Measurements from ENCODE around the gene TMPRSS12.
"Not testable (repeated sequence)": the region's sequence is repeated elsewhere in the genome, so short reads cannot be mapped to it uniquely, and the experiment has no call there.

The TMPRSS12 gene

DNA sequence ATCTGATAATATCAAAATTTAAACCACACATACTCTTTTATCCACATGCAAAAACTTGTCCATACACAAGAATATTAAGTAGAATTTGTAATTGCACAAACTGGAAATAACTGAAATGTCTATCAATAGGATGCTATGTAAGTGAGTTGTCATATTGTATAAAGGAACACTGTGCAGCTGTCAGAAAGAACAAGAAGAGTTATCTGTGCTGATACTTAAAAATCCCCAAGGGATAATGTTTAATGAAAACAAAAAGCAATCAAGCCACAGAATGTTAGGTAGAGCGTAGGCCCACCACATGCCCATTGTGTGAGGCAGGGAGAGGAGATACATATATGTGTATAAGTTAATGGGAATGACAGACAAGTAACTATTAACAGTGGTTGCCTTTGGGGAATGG lies 83.7 kb downstream of the TMPRSS12 start:
- no peak for DNase-seq (ENCODE audit: low read depth in 2 of 2)

DNA sequence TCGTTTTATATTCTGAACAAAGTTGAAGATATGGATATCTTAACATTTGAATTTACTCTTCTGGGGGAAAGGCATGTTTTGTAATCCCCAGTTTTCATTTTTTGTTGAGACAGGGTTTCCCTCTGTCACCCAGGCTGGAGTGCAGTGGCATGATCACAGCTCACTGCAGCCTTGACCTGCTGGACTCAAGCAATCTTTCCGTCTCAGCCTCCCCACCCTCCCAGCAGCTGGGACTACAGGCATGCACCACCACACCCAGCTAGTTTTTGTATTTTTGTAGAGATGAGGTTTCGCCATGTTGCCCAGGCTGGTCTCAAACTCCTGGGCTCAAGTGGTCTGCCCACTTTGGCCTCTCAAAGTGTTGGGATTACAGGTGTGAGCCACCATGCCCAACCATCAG lies 84.2 kb downstream of the TMPRSS12 start:
- DNase-seq (ENCODE audit: low read depth in 2 of 2) = not testable (repeated sequence)

DNA sequence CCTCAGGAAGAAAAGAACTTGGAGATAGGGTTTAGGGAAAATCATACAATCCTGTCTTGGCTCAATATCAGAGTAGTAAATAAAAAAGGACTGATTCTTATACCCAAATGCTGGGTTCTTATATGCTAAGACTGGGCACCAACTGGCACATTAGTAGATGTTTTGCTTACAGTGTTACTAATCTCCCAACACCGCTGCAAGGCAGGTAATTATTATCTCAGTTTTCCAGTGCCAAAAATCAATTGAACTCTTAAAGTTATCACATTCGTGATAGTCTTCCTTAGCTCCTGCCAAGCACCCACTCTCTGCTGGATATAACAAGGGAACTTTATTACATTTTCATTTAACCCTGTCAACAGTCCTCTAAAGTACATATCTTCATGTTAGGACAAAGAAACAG lies 84.6 kb downstream of the TMPRSS12 start:
- DNase-seq (ENCODE audit: low read depth in 2 of 2) = no peak

DNA sequence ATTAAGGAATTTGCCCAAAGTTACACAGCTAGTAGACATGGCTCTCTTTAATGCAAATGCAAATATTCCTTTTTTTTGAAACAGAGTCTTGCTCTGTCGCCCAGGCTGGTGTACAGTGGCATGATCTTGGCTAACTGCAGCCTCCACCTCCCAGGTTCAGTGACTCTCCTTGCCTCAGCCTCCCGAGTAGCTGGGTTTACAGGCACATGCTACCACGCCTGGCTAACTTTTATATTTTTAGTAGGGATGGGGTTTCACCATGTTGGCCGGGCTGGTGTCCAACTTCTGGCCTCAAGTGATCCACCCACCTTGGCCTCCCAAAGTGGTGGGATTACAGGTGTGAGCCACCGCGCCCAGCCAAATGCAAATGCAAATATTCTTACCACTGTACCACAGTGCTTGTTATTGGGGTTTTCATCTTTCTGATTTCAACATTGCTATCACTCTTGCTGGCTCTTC lies 85.1 kb downstream of the TMPRSS12 start:
- no peak for DNase-seq (ENCODE audit: low read depth in 2 of 2)

DNA sequence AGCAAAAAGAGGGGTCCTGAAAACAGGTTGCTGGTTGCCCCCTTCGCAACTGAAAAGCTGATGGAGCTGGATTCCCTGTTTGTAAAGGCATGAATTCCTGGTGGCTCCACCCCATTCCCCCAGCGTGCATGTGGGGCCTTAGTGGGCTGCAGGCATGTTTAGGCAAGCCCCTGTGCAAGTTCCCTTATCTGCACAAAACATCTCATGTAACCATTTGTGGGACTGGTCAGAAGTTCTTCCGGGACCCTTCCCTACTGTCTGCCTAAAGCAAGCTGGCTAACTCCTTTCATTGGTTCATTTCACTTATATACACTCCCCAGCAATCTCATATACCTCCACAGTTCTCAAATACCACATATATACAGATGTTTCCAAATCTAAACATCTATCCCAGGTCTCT lies 85.7 kb downstream of the TMPRSS12 start:
- DNase-seq (ENCODE audit: low read depth in 2 of 2) = no peak

DNA sequence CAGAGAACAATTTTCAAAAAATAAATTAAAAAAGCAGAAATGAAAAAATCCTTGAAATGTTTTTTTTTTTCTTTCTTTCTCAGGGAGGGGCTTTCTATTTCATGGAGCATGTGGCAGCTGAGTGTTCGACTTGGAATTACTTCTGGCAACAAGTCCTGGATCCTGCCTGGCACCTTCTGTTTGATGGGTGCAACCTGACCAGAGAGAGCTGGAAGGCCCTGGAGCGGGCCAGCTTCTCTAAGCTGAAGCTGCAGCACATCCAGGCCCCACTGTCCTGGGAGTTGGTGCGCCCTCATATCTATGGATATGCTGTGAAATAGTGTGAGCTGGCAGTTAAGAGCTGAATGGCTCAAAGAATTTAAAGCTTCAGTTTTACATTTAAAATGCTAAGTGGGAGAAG lies 87.1 kb downstream of the TMPRSS12 start:
- DNase-seq (ENCODE audit: low read depth in 2 of 2) = no peak

DNA sequence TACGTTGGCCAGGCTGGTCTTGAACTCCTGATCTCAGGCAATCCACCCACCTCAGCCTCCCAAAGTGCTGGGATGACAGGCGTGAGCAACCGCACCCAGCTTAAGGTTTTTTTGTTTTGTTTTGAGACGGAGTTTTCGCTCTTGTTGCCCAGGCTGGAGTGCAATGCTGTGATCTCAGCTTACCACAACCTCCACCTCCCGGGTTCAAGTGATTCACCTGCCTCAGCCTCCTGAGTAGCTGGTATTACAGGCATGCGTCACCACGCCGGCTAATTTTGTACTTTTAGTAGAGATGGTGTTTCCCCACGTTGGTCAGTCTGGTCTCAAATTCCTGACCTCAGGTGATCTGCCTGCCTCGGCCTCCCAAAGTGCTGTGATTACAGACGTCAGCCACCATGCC lies 87.8 kb downstream of the TMPRSS12 start:
- not testable (repeated sequence) for DNase-seq (ENCODE audit: low read depth in 2 of 2)

DNA sequence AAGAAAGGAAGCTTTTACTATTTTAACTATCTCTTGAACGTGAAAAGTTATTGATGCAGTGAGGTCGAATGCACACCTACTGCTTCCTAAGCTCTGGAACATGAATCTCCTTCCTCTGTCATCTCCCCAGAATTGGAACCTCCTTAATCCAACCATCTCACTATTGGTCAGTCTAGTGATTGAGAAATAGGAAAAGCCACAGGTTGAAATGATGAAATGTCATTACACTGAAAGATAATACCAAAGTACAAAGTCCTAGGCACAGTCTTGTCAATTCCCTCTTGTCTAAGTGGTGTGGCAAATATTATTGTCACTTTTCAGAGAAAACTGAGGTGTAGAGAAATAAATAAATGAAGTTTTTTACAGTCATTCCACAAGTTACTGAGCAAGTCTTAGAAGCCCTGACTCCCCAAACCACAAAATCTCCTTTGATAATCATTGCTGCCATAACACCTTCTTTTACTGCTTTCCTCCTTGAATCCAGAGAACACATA lies 90.1 kb downstream of the TMPRSS12 start:
- DNase-seq (ENCODE audit: low read depth in 2 of 2) = no peak

DNA sequence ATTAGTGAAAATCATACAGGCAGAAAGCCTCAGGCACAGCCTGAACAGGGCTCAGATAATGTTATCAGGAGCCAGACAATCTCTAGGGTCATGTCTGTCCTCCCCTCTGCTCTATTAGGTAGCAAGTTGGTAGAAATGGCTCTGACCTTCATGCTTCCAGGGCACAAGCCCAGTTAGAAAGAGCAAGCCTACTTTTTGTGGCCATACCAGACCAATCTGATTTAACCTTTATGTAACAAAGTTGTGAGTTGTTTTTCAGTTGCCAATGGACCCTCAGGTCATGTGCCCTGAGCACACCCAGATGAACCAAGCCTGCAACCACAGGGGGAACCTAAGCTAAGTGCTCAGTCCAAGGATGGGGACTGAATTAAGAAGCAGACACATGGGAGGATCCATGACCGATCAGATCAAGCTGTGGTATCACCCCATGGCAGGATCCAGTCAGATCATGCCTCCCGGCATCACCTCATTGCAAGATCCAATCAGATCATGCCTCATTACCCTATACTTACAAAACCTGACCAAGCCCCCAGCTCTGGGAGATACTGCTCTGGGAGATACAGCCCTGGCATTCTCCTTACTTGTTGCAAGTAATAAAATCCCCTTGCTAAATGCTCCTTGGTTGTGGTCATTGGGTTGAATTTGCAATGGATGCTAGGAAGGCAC lies 90.9 kb downstream of the TMPRSS12 start:
- DNase-seq (ENCODE audit: low read depth in 2 of 2) = no peak

DNA sequence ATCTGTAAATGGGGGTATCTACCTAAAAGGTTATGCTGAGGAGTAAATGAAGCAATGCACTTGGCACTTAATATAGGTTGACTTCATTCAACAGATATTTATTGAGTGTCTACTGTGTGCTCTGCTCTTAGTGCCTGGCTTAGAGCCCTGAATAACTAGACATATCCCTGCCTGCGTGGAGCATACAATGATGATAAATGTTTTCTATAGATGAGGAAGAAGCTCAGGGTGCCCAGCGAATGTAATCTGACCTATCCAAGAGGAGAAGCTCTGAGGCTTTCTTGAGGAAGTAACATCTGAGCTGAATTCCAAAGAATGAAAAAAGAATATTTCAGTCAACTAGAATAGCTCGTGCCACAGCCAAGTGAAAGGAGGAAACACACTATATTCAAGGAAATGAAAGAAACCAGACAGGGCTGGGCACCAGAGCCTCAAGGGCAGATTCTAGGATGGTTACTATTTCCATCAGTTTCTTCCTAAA lies 91.7 kb downstream of the TMPRSS12 start:
- no peak for DNase-seq (ENCODE audit: low read depth in 2 of 2)

DNA sequence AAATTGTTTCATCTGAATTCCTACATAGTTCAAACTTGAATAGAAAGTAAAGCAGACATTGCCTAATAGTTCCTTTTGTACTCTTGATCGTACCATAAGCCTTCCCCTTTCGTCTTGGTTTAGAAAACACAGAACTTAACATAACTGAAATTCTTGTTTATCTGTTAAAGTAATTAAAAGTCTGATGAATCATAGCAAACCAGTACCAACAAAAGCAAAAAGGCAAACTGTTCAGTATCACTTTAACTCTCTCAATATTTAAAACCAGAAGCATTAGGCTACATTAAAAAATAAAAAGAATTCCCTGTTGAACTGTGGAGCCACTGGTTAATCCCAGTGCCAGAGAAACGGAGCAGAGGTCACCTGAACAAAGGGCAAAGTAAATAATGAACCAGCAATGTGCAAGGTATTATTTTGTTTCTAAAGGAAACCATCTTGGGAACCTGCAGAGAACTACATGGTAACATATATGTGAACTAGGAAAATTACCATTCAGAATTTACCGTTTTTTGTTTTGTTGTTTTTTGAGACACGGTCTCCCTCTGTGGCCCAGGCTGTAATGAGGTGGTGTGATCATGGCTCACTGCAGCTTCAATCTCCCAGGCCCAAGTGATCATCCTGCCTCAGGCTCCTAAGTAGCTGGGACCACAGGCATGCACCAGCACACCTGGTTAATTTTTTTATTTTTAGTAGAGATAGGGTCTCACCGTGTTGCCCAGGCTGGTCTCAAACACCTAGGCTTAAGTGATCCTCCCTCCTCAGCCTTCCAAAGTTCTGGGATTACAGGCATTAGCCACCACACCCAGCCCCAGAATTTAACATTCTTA lies 92.5 kb downstream of the TMPRSS12 start:
- DNase-seq (ENCODE audit: low read depth in 2 of 2) = no peak

DNA sequence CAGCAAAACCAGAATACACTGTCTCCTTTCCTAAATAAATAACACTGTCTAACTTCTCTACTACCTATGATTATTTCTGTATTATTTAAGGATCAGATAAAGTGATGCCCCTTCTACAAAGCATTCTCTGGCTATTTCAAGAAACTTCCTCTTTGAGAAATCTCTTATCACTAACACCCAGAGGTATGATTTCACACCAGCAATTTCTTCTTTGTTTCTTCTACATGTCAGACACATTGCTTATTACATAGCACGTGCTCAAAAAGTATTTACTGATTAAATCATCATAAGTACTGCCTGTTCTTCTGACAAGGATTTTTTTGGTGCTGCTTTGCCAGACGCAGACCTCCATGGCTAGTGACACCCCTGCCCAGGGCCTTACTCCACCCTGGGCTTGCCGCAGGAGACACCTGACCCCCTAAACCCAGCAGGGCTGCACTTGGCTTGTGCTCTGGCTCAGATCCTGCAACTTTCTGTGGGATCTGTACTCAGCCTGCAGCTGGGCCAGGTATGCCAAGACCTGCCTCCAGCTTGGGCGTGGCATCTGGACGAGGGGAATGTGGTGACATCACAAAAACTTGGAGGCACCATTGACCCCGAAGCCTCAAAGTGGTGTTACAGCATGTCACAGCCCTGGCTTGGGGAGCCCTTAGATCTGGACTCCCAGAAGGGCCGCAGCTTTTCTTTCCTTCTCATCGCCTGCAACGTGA lies 94.2 kb downstream of the TMPRSS12 start:
- DNase-seq (ENCODE audit: low read depth in 2 of 2) = no peak
